Ovary (tissue), 3 donors: ENCODE measurements around the gene SCYGR8.

Experiments
- EP300 ChIP-seq: sonication (generic); formaldehyde crosslinking; IDR thresholded peaks from one replicate; pipeline ENCODE4 v1.6.1; 2017; ENCODE audit warnings: antibody characterized with exemption
- POLR2A ChIP-seq: fragments of 450-650 bp; IDR thresholded peaks from one replicate; pipeline ENCODE4 v1.6.1; 2017; ENCODE audit warnings: antibody characterized with exemption, mild to moderate bottlenecking, moderate library complexity
- TF ChIP-seq, protein P1 (sequence below), 3 donors: fragments of 450-650 bp in 2 of 3; fragments of 200-600 bp in 1 of 3; IDR thresholded peaks; one replicate each; pipeline versions ENCODE4 v1.5.1 to v1.8.0; 2016 to 2022; ENCODE audit warnings: antibody characterized with exemption in 3 of 3, mild to moderate bottlenecking in 1 of 3
- donor health status: DM: no; HTN: no; CAD: no.

DNA sequence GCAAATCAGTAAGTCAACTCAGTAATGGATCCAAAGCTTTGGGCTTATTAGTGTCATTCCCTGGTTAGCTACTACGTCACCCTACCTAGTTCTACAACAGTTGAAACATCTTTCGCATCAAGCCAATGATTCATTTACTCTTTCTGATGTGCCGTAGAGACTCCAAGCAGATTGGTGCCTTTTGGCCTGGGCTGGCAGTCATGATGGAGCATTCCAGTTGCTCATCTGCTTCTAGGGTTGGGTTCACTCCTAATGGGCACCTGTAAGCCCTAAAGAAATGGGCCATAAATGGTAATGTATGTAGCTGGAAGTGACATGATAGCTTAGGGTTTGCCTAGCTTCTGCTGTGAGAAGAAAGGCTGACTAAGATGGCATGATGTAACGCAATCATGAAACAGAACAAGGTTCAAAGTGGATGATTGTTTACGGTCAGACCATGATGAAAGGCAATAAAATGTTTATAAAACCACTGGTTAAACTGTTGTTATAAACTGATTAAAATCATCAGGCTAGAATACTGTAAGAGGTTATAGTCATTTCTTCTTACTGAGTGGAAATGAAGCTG is 47.5 kb downstream of the SCYGR8 start:
- TF ChIP-seq, protein P1, sequence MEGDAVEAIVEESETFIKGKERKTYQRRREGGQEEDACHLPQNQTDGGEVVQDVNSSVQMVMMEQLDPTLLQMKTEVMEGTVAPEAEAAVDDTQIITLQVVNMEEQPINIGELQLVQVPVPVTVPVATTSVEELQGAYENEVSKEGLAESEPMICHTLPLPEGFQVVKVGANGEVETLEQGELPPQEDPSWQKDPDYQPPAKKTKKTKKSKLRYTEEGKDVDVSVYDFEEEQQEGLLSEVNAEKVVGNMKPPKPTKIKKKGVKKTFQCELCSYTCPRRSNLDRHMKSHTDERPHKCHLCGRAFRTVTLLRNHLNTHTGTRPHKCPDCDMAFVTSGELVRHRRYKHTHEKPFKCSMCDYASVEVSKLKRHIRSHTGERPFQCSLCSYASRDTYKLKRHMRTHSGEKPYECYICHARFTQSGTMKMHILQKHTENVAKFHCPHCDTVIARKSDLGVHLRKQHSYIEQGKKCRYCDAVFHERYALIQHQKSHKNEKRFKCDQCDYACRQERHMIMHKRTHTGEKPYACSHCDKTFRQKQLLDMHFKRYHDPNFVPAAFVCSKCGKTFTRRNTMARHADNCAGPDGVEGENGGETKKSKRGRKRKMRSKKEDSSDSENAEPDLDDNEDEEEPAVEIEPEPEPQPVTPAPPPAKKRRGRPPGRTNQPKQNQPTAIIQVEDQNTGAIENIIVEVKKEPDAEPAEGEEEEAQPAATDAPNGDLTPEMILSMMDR (IDR thresholded peaks at IDR 0.05) = no peak
- no peak for TF ChIP-seq POLR2A
- TF ChIP-seq EP300 = no peak
